ENCODE measurements around the gene KCNE3.

Gene KCNE3

GRCh38 chr11:74466916-74467885 is at the start of gene KCNE3:
Gene KCNE3, minus strand, starts transcription at chr11:74467549. Its CDS starts 9,986 bp downstream, at chr11:74457563.
- FAIRE-seq, result no peak

DNA sequence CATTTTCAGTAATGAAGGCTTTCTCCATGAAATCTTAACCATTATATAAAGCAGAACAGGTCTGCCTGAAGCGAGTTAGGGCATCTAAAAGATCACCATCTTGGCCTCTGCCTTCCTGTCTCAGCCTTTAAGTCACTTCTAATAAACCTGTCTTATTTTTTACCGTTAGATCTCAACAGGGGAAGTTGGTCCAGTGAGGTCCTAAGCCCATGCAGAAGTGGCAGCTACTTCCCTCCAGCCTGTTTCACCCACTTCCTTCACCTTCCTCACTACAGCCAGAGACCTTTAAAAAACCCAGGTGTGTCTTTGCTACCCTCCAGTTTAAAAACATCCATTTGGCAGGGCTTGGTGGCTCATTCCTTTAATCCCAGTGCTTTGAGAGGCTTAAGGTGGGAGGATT is 40.2 kb upstream of the KCNE3 start:
- no peak for FAIRE-seq

DNA sequence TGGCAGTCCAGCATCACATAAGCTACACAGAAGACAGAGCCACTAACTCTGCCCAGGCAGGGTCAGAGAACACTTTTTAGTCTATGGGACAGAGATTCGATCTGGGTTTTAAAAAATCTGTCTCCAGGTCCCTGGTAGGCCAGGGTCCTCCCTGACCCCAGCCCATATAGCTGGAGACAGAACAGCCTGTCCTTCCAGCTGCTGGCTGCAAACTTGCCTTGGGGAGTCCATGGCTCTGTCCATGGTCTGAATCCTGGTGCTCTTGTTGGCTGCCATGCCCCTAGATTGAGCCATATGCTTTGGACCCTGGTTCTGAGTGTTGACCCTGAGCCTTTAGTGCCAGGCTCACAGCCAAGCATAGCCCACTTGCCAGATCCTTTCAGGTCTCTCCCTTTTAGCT is 39.5 kb upstream of the KCNE3 start:
- FAIRE-seq, result no peak

DNA sequence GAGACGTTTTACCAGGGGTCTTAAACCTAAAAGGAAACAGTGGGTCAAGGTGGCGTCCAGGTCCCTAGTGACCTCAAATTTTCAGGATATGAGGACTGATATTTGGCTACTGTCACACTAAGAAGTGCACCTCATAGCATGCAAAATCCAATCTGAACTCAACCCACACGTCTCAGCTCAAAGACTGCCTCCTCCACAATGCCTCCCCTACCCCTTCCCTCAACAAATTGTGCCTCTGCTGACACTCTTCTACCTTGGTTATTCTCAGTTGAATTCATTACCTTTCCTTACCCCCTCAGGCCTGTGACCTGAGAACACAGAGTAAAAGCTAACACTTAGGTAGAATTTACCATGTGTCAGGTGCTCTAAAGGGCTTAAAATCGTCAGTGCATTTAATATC is 38.6 kb upstream of the KCNE3 start:
- FAIRE-seq, result no peak

GRCh38 chr11:74504100-74504691 is 36.8 kb upstream of the KCNE3 start:
- no peak for FAIRE-seq

DNA sequence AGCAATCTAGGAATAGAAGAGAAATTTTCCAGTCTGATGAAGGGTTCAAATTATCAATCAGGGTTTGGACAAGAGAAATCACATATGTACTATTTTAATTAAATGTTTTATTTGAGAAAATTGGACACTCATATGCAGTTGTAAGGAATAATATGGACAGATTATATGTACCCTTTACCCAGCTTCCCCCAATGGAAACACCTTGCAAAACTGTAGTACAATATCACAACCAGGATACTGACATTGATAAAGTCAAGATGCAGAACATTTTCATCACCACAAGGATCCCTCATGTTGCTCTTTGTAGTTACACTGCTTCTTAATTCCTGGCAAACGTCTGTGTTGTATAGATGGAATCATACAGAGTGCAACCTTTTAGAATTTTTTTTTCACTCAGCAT is 27.6 kb upstream of the KCNE3 start:
- FAIRE-seq, result no peak

DNA sequence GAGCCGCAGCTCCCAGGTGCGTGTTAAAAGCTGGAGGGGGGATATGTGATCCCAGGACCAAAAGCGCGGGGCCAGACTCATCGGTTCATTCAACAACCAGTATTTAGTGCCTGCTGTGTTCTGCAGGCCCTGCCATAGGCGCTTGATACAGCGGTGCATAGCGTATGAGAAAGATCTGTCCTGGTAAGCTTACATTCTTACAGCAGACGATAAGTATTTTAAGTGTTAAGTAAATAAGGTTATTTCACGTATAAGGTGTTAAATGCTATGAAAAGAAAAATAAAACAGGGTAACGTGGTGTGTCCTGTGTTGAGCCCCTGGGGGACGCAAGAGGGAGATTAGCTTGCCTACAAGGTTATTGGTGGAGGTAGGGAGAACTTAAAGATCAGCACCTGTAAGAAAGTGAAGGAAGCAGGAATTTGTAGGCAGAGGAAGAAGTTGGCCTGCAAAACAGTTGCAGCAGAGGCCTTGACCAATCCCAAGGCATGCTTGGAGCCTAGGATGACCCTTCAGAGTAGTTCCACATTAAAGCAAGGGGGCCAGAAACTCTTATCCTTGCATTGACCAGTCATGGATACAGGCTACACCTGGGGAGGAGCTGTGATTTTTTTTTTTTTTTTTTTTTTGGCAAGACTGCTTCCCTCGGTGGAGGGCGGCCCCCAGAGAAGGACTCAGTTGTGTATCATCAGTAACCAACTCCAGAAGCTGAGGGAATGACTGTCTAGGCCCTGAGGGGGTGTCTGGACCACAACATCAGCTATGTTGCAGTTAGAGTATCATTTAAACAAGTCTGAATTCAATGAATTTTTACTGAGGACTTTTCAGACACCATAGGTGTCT is 26.7 kb upstream of the KCNE3 start:
- no peak for FAIRE-seq

DNA sequence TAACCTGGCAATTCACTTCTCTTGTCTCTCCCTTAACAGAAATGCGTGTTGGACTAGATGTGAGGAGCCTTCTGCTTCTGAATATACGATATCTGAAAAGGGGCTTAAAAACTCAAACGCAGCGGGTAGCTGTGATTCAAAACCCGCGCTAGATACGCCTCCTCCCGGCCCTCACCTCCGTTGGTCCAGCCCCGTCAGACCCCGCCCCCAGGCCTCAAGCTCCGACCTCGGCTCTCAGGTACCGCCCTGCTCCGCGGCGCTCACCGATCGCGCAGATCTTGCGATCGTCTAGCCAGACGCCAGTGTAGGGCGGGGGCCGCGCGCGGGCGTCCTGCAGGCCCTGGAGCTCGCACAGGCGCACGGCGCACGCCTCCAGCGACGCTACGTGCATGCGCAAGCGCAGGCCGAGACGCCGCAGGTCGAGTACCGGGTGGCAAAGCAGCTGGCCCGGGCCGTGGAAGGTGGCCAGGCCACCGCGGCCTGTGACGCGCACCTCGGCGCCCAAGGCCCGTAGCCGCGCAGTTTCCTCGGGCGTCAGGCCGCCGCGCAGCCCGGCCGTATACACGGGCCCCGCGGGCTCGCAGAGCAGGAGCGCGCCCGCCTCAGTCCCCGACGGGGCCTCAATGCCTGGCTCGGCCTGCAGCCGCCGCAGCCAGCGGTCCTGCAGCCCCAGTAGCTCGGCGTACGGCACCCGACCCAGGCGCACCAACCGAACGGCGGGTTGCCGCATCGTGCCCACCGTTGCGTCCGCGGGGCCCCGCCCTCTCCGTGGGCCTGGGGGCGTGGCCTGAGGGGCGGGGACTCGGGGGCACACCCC is 25.8 kb upstream of the KCNE3 start, which contains the start of gene LIPT2:
TSS of gene LIPT2 (minus strand) at position 751 of the 817 bp plus-strand sequence. CDS start at position 730, 21 bp downstream.
- FAIRE-seq, result peak; percentile 97

DNA sequence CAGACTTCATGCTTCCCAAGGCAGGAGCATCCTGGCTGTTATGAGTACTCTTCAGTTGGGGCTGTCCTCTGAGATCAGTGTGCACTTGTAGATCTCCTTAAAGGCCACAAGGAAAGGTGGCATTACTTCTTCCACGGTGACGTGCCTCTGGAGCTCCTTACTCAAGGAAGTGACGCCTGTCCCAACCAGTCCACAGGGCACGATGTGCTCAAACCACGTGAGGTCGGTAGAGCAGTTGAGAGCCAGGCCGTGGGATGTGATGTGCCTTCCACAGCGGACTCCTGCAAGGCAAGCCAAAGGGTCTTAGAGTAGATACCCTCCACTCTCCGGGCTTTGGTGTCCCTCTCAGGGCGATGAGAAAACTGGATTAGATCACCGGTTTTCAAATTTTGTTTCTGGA is 24.7 kb upstream of the KCNE3 start:
- FAIRE-seq, result no peak

- FAIRE-seq, result no peak
These were observed 23.6 kb upstream of the KCNE3 start for GRCh38 chr11:74490941-74491340.

GRCh38 chr11:74487875-74488274 is 20.5 kb upstream of the KCNE3 start:
- FAIRE-seq, result no peak

DNA sequence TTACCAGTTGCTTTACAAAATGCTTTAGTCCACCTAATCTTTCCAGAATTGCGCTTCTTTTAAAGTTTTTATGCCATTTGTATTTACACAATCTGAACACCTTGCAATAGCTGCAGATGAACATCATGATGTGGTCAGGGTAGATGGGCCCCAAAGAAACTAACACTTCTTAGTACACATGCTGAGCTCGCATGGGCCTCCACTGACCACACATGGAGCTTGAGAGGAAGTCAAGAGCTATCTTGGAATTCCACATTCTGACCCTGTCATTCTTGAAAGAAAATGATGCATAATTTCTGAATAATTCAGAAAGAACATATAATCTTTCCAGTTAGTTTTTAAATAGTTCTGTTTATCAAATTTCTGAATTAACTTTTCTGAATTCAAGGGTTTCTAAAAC is 18.5 kb upstream of the KCNE3 start:
- no peak for FAIRE-seq

DNA sequence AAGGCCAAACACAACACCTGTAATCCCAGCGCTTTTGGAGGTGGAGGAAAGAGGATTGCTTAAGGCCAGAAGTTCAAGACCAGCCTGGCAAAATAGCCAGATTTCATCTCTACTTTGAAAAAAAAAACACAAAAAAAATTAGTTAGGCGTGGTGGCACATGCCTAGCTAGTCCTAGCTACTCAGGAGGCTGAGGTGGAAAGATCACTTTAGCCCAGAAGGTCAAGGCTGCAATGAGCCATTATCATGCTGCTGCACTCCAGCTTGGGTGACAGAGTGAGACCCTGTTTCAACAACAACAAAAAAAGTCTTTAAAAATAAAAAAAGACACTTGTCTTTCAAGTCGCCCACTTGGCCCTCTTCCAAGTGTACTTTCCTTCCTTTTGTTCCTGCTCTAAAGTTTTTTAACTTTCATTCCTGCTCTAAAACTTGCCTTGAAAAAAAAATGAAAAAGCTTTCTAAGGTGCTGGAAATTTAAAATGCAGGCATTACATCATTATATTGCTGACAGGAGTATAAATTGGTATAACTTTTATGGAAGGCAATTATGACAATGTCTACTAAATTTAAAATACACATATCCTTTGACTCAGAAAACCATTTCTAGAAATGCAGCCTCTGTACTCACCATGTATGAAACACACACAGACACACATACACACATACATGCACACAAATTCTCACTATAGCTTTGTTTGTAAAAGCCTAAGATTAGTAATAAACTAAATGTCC is 13.5 kb upstream of the KCNE3 start:
- FAIRE-seq, result no peak

DNA sequence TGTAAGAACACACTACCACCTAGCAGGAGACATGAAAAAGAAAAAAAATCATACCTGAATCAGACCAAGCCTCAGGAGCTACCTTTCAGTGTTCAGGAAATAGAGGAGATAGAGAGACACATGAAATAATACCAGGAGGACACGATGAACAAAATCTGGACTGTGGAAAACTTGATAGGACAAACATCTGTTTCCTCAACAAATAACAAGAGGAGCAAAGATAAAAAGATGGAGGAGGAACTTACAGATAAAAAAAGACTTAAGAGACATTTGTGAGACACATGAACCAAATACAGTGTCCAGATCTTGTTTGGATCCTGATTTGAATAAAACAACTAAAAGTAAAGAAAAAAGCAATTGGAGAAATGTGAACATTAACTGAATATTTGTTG is 12.4 kb upstream of the KCNE3 start:
- no peak for FAIRE-seq

GRCh38 chr11:74478877-74479731 is 11.8 kb upstream of the KCNE3 start:
- no peak for FAIRE-seq

DNA sequence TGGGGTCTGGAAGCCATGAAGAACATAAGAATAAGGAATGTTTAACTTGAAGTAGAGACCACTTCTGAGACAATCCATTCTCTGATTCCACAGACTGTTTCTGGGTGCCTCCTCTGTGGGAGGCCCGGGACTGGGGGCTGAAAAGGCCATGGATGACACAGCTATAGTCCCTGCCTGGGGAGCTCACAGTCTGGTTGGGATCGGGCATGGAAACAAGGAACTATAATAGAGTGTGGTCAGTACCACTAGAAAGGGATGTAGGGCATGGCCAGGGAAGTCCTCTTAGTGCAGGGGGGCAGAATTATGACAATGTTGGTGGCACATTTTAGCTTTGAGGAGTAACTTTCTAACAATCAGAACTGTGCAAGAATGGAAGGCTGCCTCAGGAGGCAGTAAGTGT is 9.2 kb upstream of the KCNE3 start:
- no peak for FAIRE-seq

GRCh38 chr11:74474316-74474715 is 7.0 kb upstream of the KCNE3 start:
- FAIRE-seq, result no peak

DNA sequence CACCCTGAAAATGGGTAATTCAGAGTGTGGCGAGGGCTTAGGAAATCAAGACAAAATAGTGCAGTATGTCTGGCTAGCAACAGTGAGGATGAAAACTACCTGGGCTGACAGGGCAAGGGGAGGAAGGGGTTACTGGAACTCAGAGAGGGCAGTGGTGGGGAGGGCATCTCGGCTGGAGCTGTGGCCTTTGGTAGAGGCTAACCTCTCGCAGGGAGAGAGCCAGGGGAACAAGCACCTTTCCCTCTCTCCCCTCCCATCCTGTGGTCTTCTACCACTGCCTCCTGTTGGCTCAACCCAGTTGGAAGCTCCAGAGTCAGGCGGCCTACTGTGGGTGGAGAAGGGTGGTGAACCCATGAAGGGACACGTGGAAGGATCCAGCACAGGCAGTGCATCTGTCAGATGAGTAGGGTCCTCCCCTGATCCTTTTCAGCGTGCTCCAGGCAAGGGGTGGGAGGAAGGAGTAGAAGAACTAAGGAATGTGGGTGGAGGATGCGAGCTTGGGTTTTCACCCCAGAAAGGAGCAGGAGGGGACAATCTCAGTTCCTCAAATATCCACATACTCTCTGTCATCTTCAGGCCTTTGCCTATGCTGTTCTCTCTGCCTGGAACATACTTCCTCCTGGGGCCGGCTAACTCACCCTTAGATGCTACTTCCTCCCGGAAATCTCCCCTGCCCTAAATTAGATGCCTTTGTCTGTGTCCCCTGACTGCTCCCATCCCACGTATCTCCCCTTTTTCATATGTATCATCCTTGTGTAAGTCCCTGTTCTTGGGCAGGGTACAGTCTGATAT is 6.2 kb upstream of the KCNE3 start:
- no peak for FAIRE-seq

- no peak for FAIRE-seq
These were observed 4.5 kb upstream of the KCNE3 start for GRCh38 chr11:74471668-74472429.
